Uterus (tissue), 2 donors: ENCODE data around the gene PKNOX2.

Source experiments
- POLR2A ChIP-seq, 2 donors: fragments of 450-650 bp; IDR thresholded peaks; one replicate each; pipeline ENCODE4 v1.6.1; 2016; ENCODE audit warnings: antibody characterized with exemption in 2 of 2, mild to moderate bottlenecking in 1 of 2, moderate library complexity in 1 of 2
- TF ChIP-seq, protein P1 (sequence below), 4 experiments: fragments of 200-600 bp in 2 of 4; fragments of 450-650 bp in 2 of 4; sonication (generic) in 2 of 4; IDR thresholded peaks; one replicate each; pipeline ENCODE4 v1.5.1; 2016 to 2019; ENCODE audit warnings: antibody characterized with exemption in 4 of 4, mild to moderate bottlenecking in 2 of 4, moderate library complexity in 1 of 4

DNA sequence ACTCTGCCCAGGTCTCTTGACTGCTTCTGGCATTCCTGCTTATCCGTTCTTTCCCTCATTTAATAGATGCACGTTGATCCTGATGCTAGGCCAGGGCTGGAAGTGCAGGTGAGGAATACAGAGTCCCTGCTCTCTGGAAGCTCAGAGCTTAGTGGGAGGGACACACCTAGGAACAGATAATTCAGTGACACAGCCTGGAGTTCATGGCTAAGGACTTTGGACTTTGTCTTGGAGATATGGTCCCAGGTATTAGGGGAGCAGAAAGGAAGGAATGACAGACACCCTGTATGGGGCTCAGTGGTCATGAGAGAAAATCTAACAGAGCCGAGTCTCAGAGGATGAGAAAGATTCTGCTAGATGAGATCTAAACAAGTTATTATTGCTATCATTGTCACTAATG, 160.6 kb downstream of the PKNOX2 start:
- TF ChIP-seq, protein P1, sequence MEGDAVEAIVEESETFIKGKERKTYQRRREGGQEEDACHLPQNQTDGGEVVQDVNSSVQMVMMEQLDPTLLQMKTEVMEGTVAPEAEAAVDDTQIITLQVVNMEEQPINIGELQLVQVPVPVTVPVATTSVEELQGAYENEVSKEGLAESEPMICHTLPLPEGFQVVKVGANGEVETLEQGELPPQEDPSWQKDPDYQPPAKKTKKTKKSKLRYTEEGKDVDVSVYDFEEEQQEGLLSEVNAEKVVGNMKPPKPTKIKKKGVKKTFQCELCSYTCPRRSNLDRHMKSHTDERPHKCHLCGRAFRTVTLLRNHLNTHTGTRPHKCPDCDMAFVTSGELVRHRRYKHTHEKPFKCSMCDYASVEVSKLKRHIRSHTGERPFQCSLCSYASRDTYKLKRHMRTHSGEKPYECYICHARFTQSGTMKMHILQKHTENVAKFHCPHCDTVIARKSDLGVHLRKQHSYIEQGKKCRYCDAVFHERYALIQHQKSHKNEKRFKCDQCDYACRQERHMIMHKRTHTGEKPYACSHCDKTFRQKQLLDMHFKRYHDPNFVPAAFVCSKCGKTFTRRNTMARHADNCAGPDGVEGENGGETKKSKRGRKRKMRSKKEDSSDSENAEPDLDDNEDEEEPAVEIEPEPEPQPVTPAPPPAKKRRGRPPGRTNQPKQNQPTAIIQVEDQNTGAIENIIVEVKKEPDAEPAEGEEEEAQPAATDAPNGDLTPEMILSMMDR (IDR thresholded peaks at IDR 0.05) = no peak
- TF ChIP-seq POLR2A (IDR thresholded peaks at IDR 0.05) = no peak
